Kidney tubule cell (primary cell): ENCODE data around the gene CHMP5.

ENCODE experiments used
- DNase-seq: peaks from one replicate; pipeline ENCODE4 v3.0.0-alpha.2; 2018; ENCODE audit warnings: low spot score

The CHMP5 gene

GRCh38 chr9:33244137-33244784 lies 20.6 kb upstream of the CHMP5 start:
- DNase-seq, result no peak

- DNase-seq, result no peak
These were observed 19.5 kb upstream of the CHMP5 start for GRCh38 chr9:33245341-33245740.

GRCh38 chr9:33246269-33246860 lies 18.5 kb upstream of the CHMP5 start:
- no peak for DNase-seq

- no peak for DNase-seq
These were observed 16.2 kb upstream of the CHMP5 start for GRCh38 chr9:33248606-33249005.

GRCh38 chr9:33249087-33249658 lies 15.7 kb upstream of the CHMP5 start:
- DNase-seq, result peak; percentile 36

GRCh38 chr9:33249983-33250382 lies 14.9 kb upstream of the CHMP5 start:
- no peak for DNase-seq

GRCh38 chr9:33250458-33250995 lies 14.3 kb upstream of the CHMP5 start:
- DNase-seq, result peak; percentile 63

GRCh38 chr9:33254211-33254610 lies 10.6 kb upstream of the CHMP5 start:
- no peak for DNase-seq

GRCh38 chr9:33255014-33255413 lies 9.8 kb upstream of the CHMP5 start:
- no peak for DNase-seq

GRCh38 chr9:33255471-33255870 lies 9.4 kb upstream of the CHMP5 start:
- DNase-seq, result no peak

- DNase-seq, result peak; percentile 84
These were observed 8.6 kb upstream of the CHMP5 start for GRCh38 chr9:33256236-33256635.

GRCh38 chr9:33257276-33257675 lies 7.6 kb upstream of the CHMP5 start:
- DNase-seq, result no peak

GRCh38 chr9:33260372-33260771 lies 4.5 kb upstream of the CHMP5 start:
- DNase-seq, result no peak

- peak; percentile 52 for DNase-seq
These were observed 1.5 kb upstream of the CHMP5 start for GRCh38 chr9:33263131-33264002.

- DNase-seq, result peak; percentile 11
These were observed 811 bp upstream of the CHMP5 start for GRCh38 chr9:33264003-33264472.

- no peak for DNase-seq
These were observed 489 bp downstream of the CHMP5 start for GRCh38 chr9:33265211-33265865.

- DNase-seq, result no peak
These were observed 2.4 kb downstream of the CHMP5 start for GRCh38 chr9:33267151-33267767.

- DNase-seq, result no peak
These were observed 5.3 kb downstream of the CHMP5 start for GRCh38 chr9:33270146-33270545.

- DNase-seq, result peak; percentile 86
These were observed 7.2 kb downstream of the CHMP5 start for GRCh38 chr9:33272061-33272460.

- no peak for DNase-seq
These were observed 8.6 kb downstream of the CHMP5 start for GRCh38 chr9:33273266-33273971.

- peak; percentile 44 for DNase-seq
These were observed 9.1 kb downstream of the CHMP5 start for GRCh38 chr9:33273972-33274328.
